Dermis microvascular lymphatic vessel endothelial cell (primary cell): ENCODE results near the gene MAGEL2. TPM values are rescaled to one million over a fixed set of nuclear protein-coding genes. Genes with fewer than 3 reads are reported as not detected.

Experiments
- DNase-seq, 2 donors: peaks; one replicate each; pipeline versions ENCODE4 v3.0.0 to v3.0.0-alpha.2; 2010; ENCODE audit warnings: low read depth in 2 of 2
- total RNA-seq: library from RNA; depleted of rRNA; stranded (reverse); fragments of >200 nt; gene quantifications from 2 replicates; pipeline ENCODE4 v1.2.1, GENCODE V29; 2014

MAGEL2 gene
- total RNA-seq: not detected in 2 replicates

DNA sequence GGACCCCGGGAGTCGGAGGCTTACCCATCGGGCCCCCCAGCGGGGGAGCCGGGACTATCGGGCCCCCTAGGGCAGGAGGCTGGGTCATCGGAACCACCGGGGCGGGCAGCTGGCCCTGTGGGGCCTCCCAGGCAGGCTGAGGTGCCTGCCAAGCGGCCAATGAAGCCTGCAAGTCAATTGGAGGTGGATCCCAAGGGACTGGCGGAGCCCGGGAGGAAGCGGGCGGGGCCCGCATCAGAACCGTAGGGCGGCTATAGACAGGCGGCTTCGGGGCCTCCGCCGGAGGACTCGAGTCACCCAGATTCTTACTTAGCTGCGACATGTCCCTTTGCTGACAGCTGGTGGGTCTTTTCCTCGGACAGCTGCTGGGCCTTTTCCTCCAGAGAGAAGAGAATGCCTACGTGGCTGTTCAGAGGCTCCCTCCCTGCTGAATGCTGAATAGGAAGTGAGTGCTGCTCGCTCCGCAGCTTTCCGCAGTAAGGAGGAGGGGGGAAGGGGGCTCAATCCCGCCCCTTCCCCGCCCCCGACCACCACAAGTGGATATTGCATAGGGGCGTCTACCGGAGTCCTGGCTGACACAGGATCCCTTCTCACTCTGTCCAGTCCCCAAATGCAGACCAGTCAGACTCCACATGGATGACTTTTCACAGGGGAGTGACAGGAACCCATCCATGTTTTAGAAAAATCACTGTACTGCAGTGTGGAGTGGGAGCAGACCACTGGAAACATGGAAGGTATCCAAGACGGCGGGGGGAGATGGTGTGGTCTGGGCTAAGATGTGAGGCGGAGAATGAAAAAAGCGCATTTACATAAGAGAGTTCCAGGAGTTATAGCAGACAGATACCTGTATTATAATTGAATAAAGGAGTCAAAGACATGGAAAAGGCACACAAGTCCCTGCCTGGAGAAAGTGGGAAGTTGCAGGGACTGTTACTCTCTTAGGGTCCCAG lies at the start of gene MAGEL2:
TSS of gene MAGEL2 (minus strand) at position 447 of the 950 bp plus-strand sequence. CDS start at position 322, 125 bp downstream.
- DNase-seq: no peak

DNA sequence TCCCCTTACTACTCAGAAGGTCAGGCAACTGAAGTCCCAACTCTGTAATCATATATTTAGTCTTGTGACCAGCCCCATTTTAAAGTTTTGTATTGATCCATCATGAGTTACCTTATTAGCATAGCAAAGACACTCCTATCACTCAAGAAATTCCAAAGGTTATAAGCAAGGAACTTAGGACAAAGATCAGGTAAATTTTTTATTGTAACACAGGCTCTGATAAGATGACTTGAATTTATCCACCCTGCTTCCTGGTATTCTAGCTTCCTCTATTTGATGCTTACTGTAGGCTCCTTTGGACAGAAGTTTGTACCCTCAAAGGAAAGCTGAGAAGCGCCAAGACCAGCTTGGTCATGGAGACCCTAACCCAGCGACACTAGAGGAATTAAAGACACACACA lies 47.6 kb upstream of the MAGEL2 start:
- DNase-seq: no peak

DNA sequence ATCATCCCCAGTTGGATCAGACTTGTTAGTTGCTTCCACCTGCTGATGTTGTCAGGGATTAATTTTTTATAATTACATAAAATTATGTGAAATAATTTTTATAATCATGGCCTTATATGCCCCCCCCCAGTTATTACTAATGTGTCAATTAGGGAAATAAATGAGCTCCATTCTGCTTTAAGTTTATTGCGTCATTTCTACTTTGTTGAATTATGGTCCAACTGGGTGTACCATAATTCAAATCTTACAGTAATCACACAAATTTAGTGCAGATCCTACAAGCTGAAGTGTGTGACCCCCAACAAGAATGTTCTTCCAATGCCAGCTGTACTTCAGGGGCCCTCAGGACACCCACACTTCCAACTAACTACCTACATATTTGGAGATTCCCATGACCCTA lies 46.9 kb upstream of the MAGEL2 start:
- DNase-seq: no peak

DNA sequence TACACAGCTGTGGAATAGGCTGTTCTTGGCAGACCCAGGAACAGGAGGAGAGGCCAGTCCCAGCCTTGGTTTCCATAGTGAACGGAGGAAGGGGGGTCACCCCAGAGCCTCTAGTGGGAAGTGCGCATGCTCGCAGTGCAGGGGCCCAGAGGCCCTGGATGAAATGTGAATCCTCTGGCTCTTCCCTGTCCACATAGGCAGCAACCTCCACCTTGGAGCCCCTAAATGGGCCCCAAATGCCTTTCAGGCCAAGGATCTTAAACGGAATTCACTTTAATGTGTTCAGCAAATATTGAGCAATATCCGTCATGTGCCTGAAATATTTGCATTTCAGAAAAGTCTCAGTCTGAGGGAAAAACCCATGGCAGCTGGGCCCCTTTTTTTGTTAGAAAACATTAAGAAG lies 42.8 kb upstream of the MAGEL2 start:
- no peak for DNase-seq

DNA sequence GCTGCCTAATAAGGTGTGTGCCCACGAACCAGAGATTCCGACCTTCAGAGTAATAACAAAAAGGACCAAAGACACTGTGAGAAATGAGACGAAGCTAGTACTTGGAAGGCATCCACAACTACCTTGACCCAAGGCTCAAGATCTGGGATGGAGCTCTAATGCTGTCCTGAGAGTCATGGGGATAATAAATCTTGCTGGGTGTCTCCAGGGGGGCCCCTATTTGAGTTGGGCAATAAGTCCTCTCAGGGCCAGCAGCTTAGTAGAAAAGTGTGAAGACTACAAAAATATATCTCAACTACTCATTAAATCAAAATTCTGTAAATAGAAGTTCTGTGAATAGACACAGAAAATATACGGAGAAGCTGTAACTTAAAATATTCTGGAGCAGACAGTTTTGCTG lies 42.3 kb upstream of the MAGEL2 start:
- no peak for DNase-seq

DNA sequence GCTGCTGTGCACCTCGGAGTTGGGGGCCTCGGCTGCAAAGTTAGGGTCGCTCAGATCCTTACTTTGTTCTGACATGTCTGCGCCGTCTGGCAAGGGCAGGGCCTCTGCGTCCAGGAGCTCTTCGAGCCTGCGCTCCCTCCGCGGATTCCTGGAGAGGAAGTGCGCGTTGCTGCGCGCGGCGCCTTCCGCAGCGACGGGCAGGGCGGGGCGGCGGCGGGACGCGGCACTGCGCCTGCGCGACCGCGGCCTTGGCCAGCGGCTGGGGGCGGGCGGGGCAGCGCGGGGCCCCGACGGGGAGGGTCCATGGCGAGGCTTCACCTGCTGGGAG lies 39.4 kb upstream of the MAGEL2 start, which contains the start of gene NDN:
TSS of gene NDN (minus strand) at position 163 of the 328 bp plus-strand sequence. CDS start at position 75, 88 bp downstream.
- no peak for DNase-seq

DNA sequence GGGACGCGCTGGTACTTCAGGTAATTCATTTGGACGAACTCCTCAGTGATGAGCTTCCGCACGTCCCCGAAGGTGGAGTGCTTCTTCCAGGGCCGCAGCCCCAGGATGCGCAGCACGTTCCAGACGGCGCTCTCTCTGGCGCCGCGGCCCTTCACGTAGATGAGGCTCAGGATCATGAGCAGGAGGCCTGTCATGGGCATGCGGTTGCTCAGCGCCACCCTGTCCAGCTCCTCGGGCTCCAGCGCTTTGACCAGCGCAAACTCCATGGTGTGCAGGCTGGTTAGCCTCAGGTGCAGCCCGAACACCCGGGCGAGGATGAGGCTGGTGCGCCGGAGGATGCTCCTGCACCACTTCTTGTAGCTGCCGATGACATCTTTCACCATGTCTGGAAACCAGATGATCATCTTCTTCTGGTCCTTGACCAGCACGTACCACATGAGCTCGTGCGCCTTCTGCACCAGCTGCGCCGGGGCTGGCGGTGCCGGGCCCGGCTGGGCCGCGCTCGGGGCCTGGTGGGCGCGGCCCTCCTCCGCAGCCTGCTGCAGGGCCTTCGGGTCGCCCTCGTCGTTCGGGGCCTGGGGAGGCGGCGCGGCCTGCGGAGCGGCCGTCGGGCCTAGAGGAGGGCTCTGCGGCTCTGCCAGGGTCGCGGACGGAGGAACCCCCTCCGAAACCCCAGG lies 38.9 kb upstream of the MAGEL2 start:
- no peak for DNase-seq

DNA sequence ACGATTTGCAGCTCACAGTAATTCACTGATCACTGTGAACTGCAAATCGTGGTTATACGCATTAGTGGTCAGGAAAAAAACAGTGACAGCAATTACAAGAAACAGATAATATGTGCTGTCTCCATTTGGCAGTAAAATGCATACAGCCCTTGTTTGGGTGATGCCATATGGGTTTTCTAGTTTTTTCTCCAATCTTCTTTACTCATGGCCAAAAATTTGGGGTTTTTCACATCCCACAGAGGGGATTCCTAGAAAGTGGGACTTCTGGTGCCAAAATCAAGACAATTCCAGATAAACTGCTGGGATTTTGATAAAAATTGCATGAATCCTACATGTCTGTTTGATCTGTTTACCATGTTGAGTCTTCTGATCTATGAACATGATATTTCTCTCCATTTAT lies 23.8 kb upstream of the MAGEL2 start:
- DNase-seq: no peak

DNA sequence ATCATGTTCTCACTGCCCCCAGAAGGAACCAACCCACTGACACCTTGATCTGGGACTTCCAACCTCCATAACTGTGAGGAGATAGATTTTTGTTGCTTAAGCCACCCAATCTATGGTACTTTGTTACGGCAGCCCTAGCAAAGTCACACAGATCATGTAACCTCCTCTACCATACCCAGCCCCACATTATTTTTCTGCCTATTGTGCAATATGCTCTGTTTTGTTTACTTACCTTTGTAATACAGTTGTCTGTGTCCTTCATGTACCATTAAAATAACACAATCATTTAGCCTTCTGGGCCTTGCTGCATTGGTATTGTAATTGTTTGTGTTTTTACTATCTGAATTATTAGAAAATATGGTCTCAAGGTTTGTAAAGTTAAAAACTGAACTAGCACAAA lies 23.3 kb upstream of the MAGEL2 start:
- DNase-seq: no peak

DNA sequence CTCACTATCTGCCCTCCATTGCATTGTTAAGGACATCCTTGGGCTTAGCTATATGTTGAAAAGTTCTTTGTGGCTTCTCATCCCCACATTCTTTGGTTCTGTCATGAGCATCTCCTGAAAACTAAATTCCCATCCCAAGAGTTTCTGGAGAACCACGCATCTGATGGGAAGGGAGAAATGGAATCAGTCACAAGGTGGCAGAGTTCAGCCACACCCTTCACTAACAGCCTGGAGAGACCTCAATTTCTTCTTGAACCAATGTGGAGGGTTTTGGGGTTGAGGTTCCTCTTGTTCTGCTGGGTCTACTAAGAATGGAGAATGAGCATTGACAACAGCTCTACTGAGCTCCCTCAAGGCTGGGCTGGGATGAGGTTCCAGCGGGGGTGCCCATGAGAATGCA lies 15.6 kb upstream of the MAGEL2 start:
- no peak for DNase-seq

DNA sequence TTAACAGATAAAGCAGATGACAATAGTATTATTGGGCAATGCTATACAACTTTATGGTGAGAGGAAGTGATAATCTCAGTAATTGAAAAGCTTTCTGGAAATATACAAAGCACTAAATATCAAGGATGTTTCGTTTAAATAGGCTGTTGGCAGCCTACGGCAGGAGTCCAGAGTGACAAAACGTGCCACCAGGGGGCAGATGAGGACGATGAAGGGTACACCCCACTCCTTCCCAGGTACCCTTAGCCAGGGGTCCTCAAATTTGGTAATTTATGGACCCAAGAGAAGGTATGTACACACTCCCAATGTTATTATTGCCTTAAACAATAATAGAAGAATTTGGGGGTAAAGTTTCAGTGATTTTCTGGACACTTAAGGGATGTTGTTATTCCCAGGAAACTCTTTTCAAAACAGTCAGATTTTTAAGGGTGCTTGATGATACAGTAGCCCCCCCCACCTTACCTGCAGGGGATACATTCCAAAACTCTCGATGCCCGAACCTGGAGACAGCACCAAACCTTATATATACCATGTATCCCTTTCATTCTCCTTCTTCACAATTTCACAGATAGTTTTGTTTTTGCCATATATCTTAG lies 1.4 kb upstream of the MAGEL2 start:
- DNase-seq: no peak

DNA sequence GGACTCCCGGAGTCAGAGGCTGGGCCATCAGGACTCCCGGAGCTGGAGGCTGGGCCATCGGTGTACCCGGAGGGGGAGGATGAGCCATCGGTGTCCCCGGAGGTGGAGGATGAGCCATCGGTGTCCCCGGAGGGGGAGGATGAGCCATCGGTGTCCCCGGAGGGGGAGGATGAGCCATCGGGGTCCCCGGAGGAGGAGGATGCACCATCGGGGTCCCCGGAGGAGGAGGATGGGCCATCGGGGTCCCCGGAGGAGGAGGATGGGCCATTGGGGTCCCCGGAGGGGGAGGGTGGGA lies 719 bp downstream of the MAGEL2 start:
- DNase-seq: no peak

DNA sequence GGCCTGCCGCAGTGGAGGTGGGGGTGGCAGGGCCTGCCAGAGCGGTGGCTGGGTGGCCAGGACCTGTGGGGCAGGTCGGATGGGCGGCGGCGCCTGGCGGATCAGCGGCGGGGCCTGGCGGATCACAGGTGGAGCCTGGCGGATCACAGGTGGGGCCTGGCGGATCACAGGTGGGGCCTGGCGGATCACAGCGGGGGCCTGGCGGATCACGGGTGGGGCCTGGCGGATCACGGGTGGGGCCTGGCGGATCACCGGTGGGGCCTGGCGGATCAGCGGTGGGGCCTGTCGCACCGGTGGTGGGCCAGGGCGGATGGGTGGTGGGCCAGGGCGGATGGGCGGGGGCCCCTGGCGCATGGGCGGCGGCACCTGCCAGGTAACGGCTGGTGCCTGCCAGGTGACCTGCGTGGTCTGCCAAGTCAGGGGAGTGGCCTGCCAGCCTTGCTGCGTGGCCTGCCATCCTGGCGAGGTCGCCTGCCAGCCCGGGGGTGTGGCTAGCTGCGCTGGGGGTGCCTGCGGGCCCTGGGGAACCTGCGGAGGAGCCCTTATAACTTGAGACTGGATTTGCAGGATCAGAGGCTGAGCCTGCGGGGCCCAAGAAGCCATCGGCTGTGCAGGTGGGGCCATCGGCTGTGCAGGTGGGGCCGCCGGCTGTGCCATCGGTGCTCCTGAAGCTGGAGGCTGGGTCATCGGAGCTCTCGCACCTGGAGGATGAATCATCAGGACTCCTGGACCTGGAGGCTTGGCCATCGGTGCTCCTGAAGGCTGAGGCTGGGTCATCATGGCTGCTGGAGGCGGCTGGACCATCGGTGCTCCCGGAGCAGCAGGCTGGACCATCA lies 1.3 kb downstream of the MAGEL2 start:
- DNase-seq: no peak

DNA sequence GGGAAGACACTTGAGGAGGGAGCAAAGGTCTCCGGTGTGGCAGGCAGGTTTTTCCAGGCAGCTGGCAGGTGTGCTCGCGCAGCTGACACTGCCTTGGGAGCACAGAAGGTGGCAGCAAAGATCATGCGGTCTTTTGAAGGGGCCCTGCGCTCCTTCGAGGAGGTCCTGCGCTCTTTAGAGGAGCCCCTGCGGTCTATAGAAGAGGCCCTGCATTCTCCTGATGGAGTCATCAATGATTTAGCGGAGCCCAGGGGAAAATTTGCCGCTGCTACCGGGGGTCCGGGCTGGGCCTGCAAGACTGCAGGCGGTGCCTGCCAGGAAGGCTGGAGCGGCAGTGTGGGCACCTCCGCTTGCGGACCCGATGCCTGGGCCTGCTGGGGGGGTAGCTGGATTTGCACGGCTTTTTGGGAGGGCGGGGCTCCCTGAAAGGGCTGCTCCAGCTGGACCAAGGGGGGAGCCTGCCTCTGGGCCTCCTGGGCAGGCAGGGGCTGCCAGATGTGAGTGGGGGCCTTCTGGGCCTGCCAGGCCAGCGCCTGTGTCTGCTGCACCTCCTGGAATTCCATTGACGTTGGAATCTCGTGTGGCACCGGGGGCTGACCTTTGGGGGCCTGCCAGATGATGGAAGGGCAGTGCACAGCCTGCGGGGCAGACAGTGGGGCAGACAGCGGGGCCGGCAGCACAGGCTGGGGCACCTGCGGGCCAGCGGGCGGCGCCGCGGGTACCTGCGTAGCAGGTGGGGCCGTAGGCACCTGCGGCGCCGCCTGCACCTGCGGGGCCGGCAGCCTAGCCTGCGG lies 2.1 kb downstream of the MAGEL2 start:
- no peak for DNase-seq

DNA sequence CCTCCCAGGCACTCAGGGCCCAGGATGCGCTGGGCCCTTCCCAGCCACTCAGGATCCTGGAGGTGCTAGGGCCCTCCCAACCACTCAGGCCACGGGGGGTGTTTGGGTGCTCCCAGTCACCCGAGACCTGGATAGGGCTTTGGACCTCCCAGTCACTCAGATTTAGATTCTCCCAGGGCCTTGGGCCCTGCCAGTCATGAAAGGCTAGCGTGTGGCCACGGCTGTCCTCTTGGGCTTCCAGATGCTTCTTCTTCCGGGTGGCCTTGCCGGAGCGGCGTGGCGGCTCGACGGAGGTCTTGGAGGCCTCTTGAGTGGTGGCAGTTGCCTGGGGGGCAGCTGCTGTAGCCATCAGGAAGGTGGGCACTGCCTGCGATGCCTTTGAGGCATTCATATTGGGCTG lies 2.8 kb downstream of the MAGEL2 start:
- no peak for DNase-seq

DNA sequence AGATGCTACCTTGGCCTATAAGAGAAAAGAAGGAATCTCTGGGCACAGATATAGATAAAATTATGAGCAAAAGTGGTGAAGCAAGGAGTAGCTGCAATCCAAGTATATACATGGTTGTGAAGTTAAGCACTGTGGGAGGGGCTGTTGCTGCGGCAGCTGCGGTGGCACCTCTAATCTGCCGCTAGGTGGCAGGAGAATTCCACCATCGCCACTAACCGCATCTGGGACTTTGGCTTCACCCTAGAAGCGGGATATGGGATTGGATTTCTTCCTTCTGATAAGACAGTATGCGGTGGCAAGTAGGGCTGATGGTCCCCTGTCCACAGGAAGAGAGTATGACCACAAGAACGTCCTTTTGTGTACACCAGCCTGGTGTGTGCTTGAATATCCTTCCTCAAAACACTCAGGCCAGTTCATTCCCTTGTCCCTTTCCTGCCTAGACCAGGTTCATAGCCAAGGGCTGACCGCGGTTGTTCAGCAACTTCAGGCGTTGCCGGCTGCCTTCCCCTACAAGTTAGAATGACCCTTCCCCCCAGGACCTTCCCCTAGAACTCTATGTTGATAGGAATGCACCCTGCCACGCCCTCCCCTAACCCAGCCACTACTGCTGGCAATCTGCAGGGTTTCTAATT lies 5.1 kb downstream of the MAGEL2 start:
- DNase-seq: peak; percentile 2 to 46

DNA sequence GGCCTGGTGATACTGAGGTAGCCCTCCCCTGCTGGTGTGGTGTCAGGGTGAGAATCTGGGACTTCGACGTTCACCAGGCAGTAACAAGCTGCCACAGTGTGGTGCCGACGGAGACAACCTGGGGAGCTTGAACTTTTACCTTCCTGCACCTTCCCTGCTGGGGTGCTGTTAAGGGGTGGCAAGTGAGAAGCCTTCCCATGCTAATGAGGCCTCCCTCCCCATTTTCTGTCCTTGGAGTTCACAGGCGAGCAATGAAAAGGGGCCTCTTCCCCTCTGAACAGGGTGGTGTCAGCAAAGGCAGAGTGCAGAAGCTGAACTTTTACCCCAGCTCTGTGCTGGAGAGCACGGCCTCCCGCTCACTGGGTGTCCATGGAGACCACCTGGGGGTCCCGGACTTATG lies 13.5 kb downstream of the MAGEL2 start:
- no peak for DNase-seq

DNA sequence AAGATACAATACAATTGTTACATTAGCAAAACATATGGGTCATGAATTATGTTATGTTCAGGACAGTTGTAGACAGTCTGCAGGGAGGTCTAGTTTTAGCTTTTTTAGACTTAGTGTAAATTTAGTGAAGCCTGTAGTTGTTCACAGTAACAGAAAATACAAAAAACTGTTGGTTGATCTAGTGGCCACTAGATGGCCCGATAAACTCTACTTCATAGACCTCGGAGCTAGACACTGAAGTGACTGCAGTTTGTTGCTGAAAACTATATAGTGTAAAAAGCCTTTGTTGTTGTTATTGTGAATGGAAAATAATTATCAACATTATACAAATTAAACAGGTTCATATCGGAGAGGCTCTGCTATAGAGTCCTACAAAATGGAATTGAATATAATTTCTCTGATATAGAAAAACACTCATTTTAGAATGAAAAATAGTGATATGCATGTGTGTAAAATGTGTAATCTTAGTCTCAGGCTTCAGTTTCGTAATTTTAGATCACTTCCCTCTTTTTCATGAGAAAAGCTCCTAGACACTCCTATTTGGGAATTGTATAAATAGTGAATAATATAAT lies 18.3 kb downstream of the MAGEL2 start:
- no peak for DNase-seq

DNA sequence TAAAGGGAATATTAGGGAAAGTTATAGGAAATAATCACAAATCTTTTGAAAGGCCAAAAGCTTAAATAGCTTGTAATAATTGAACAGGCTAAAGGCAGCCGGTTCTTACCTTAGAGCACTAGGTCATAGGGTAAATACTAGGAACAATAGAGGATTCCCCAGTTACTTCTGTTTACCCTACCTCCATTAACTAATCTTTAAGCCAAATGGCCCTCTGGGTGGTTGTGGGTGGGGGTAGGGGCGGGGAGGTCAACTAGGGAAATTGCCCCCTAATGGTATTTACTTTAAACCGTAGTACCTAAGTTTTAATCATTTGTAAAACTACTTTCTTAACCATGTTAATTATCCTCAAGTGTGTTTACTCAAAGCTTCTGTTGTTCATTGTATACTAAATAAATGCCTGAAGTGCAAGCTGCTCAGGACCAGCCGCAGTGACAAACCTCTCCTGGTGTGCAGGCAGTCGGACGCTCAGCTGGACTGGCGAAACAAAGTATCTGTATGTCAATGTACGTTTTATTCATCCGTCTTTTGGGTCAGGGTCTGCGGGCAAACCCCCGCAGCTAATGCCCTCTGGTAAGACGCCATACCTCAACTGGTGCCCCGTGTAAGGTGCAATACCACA lies 18.9 kb downstream of the MAGEL2 start:
- no peak for DNase-seq

DNA sequence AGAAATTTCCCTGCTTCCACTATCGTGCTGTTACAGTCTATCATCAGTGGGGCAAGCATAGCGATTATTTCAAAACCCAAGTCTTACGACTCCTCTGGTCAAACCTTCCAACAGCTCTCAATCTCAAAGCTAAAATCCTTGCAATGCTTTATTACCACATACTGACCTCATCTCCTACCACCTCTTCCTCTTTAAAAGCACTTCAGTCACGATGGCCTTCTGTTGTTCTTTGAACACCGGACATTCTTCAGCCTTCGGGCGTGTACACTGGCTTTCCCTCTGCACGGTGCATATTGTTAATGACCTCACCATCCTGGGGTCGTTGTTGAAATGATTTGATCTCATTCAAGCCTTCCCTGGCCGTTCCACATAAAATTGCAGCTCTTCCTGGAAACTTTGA lies 31.1 kb downstream of the MAGEL2 start:
- DNase-seq: no peak
